Posterior vena cava (tissue), 2 donors: ENCODE results near the gene MPP2. TPM values are rescaled to one million over a fixed set of nuclear protein-coding genes. Genes with fewer than 3 reads are reported as not detected.
A peak's percentile ranks its signal among the peaks of the same experiment; 100 is the strongest.
"Not testable (repeated sequence)": the region's sequence is repeated elsewhere in the genome, so short reads cannot be mapped to it uniquely, and the experiment has no call there.

Experiments
- DNase-seq: peaks from one replicate; pipeline ENCODE4 v3.0.0-alpha.2; 2020; ENCODE audit warnings: low spot score
- intact Hi-C, 2 donors: fragments of 100-400 bp; cut with DNase I; formaldehyde crosslinking; loops; one replicate each; pipeline versions ENCODE4 v1.14.1 to v1.14.2; 2022 to 2023
- total RNA-seq, 2 donors: library from RNA; stranded (reverse); fragmentation: NEBNext Ultra II Directional; extraction: Animal tissue kit (Norgen Biotek cat#: 25700); gene quantifications; one replicate each; pipeline ENCODE4 v1.2.1, GENCODE V29; 2021
- donor health status: DM: yes; HTN: yes; CAD: no.
- donor health status: DM: yes; HTN: yes; CAD: no.

The MPP2 gene
- total RNA-seq, 2 donors from 2014 or later, result 11.4 to 15.5 TPM

DNA sequence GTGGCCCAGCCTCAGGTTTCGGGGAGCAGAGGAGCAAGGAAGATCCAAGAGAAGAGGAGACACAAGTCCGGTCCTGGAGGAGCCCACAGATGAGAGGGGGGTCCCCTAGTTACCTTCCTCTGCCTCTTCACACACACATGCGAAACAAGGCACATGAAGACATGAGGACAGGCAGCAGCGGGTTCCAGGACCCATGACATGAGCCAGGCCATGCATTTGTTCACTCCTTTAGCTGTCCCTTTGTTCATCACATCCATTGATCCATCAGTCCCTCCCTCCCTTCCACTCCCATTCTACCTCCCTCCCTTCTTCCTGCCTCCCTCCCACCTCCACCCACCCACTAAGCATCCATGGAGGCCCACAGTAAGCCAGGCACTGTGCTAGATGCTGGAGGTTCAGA is 25.6 kb upstream of the MPP2 start:
- intact Hi-C loops, result no loop called here
- DNase-seq, result no peak

DNA sequence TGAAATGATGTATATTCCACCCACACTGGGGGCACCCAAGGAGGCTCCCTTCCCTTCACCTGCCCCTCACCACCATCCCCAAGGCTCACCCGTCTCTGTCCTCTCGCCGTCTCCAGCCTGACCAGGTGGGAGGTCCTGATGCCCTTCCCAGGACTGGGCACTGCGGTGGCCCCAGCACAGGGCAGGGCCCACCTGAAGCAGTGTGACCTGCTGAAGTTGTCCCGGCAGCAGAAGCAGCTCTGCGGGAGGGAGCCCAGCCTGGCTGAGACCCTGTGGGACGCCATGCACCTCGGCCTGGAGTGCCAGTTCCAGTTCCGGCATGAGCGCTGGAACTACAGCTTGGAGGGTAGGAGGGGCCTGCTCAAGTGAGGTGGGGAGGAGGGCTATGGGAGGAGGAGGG is 25.0 kb upstream of the MPP2 start:
- intact Hi-C loops, result no loop called here
- no peak for DNase-seq

DNA sequence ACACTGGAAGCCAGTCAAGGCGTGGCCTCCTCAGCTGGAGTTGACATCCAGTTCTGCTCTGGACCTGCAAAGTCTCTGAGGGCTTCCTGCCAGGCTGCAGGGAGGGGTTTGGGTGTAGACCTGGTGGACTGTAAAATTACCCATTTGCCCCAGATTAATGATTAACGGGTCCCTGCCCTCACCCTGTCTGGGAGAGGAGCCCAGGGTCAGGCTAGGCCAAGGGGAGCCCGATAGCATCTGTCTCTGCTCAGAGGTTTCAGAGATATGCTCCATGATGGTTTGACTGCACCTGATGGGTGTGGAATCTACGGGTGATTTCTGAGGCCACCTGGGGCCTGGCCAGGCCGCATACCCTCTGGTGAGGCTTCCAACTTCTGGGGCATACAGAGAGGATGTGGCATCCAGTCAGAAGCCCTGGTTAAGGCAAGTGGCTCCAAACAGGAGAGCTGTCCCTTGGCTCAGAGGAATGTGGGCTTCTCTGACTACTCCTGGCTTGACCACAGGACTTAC is 23.8 kb upstream of the MPP2 start:
- intact Hi-C loops, result no loop called here
- DNase-seq, result no peak

DNA sequence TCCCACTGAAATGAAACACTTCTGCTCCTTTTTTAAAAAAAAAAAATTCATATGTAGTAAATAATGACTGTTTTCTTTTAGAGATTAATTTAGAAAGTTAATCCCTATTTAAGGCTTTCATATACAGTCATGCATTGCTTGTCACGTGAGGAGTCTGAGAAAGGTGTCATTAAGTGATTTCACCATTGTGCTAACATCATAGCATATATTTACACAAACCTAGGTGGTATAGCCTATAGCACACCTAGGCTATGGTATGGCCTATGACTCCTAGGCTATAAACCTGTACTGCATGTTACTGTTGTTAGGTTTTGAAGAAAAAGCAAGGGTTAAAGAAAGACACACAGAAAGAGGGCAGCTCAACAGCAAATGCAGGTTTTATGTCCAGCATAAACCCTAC is 21.3 kb upstream of the MPP2 start:
- DNase-seq, result no peak
- intact Hi-C loops, result no loop called here

DNA sequence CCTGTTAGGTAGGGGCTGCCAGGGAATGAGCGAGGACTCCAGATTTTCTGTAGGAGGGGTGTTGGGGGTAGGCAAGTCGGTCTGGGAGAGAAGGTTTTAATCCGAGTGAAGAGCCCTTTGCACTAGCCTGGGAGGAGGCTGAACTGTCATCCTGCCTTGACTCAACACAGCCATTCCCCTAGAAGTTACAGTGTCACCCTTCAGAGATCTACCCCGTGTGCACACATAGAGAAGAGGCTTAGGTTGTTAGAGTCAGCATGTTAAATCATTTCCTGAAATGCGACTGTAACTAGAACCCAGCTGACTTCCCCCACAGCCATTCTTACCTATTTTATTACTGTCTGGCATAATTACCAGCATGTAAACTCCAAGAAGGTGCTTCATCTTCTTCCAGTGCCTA is 20.6 kb upstream of the MPP2 start:
- DNase-seq, result not testable (repeated sequence)

DNA sequence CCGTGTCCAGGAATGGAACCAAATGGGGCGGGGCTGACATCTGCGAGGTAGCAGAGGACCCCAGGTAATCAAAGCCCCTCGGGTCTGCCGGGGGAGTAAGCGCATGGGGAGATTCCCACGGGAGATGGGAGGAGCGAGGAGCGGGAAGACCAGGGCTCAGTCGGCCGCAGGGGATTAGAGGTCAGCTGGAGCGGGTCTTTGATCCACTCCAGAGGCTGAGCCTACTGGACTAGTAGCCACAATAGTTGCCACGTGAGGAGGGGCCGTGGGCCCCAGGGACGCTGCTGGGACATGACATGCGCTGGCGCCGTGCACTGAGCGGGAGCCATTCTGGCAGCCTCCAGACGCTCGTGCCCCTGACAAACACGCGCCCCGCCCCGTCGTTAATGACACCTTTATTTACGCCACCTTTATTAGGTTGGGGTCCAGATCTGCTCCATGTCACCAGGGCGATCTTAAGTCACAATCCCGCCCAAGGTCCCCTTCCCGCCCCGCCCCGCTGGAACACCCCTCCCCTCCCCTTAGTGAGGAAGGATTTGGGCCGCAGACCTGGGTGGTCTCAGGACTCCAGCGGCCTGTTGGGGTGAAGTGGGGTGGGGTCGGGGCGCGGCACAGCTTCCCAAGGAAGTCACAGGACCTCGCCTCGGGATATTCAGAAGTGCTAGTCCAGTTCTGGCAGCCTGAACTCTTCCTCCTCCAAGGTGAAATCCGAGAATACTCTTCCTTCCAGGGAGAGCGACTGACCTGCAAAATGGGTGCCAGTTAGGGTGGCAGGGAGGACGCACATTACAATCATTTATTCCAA is 19.9 kb upstream of the MPP2 start:
- DNase-seq, result no peak
- intact Hi-C loops, result no loop called here

More for the DNA sequence above, 20.6 kb upstream of the MPP2 start:
- intact Hi-C loops, result not testable (repeated sequence)

- intact Hi-C loops, result no loop called here
These were observed 17.2 kb upstream of the MPP2 start for GRCh38 chr17:43924558-43924957.

GRCh38 chr17:43920500-43921095 is 13.3 kb upstream of the MPP2 start:
- DNase-seq, result no peak
- intact Hi-C loops, result loop anchor here in 1 of 2 donors (1.0 kb wide), 1 partner anchor 21 kb away; no protein-coding TSS in a partner anchor

More at GRCh38 chr17:43924558-43924957, 17.2 kb upstream of the MPP2 start:
- DNase-seq, result no peak

DNA sequence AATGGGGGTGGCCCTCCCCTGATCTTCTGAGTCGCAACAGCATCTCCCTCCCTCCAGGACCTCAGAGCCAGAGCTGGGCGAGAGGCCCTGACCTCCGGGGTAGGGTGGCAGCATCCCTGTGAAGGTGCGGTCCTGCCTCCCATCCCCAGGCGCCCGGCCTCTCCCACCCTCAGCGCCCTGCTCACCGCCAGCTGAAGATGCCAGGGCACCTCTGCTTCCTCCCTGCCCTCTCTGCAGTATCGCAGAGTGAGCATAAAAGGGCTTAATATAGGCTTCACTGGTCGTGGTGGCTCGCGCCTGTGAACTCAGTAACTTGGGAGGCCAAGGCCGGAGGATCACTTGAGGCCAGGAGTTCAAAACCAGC is 10.7 kb upstream of the MPP2 start:
- intact Hi-C loops, result no loop called here
- no peak for DNase-seq

- no peak for DNase-seq
- intact Hi-C loops, result no loop called here
These were observed 10.2 kb upstream of the MPP2 start for GRCh38 chr17:43917348-43918025.

DNA sequence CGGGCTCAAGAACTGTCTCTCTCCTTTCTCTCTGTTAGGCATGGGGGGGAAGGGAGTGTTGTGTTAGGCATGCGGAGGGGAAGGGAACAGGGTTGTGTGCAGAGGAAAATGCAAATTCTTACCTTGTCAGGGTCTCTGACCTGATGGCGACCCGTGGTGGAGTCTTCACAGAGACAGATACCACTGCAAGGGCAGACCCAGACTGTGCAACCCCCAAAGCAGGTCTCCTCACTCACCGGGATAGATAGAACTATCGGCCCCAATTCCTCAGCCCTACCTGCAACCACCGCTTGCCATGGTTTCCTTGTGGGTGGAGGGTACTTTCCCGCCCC is 9.6 kb upstream of the MPP2 start:
- no peak for DNase-seq
- intact Hi-C loops, result no loop called here

DNA sequence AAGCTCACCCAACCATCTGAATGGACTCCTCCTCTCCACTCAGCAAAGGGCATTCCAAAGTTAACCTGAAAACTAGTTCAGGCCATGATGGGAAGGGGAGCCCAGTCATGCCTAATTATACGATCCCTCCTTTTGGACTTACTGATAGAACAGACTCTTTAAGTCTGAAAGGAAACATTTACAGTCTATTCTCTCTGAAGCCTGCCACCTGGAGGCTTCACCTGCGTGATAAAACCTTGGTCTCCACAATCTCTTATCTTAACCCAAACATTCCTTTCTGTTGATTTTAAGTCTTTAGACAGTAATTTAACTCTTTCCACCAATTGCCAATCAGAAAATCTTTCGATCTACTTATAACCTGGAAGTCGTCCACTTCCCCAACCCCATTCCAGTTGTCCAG is 9.0 kb upstream of the MPP2 start:
- intact Hi-C loops, result no loop called here
- DNase-seq, result no peak

GRCh38 chr17:43915559-43915958 is 8.2 kb upstream of the MPP2 start:
- no peak for DNase-seq
- intact Hi-C loops, result no loop called here

DNA sequence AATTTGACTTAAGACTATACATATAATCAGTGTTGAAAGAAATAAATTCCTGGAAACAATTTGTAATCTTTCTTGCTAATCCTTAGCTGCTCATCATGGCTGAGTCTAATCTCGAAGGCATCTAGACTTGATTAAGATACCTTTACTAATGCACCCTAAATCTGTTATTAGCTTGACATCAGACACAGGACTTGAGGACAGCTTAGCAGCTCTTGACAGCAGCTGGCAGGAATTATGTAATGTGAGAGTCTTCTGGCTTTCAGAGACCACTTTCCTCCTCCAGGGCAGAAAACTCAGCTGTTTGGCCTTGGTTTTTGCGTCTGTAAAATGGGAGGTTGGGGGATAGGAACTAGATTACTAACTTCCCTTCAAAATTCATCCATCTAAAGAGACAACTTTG is 7.1 kb upstream of the MPP2 start:
- DNase-seq, result no peak
- intact Hi-C loops, result no loop called here

DNA sequence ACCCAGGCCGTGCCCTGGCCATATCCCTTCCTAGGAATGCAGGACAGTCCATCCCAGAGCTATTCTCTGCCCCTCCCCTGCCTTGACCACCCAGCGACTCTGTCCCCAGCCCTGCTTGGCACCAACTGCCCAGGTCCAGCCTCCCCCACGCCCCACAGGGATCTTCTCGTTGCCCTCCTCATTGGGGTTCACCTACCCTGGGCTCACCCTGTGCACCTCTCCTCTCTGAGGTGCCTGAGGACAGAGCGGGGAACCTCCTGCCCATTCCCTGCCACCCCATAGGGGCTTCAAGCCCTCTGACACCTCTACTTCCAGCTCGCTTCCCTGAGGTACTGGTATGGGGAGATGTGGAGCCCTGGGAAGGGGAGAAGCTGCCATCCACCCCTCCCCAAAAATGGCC is 6.2 kb upstream of the MPP2 start:
- intact Hi-C loops, result no loop called here
- DNase-seq, result no peak

DNA sequence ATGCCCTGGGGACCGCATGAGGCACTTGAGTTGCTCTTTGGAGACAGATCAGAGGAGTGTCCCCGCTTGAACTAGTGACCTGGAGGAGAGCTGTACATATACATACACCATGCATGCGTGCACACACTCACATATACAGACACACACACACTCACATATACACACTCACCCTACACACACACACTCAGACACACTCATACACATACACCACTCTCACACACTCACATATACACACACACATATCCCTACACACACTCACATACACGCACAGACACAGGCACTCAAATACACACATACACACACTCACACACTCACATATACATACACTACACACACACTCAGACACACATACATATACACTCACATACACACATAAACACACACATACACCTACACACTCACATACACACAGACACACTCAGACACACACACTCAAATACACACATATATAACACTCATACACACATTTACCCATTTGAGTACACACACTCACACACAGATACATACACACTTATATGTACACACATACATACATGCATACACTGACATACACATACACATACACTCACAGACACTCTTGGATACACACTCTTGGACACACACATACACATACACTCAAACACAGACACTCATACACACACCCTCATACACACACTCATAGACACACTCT is 5.4 kb upstream of the MPP2 start:
- no peak for DNase-seq
- intact Hi-C loops, result no loop called here

DNA sequence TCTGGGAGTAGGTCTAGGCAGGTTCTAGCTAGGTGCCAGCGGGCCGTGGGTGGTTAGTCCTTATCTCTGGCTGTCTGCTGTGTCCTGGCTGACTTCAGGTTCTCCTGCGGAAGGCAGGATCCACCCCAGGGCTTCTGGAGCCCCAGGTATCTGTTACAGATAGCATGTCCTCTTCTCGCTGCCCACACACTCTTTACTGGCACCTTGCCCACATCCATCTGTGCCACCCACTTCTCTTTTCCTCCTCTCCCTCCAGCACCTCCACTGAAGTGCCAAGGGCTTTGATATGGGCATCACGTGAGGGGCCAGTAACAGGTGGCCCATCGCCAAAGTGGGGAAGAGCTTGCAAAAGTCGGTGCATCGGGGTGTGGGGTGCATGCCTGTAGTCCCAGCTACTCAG is 4.6 kb upstream of the MPP2 start:
- DNase-seq, result no peak
- intact Hi-C loops, result no loop called here

GRCh38 chr17:43909537-43910231 is 2.3 kb upstream of the MPP2 start:
- DNase-seq, result no peak
- intact Hi-C loops, result no loop called here

DNA sequence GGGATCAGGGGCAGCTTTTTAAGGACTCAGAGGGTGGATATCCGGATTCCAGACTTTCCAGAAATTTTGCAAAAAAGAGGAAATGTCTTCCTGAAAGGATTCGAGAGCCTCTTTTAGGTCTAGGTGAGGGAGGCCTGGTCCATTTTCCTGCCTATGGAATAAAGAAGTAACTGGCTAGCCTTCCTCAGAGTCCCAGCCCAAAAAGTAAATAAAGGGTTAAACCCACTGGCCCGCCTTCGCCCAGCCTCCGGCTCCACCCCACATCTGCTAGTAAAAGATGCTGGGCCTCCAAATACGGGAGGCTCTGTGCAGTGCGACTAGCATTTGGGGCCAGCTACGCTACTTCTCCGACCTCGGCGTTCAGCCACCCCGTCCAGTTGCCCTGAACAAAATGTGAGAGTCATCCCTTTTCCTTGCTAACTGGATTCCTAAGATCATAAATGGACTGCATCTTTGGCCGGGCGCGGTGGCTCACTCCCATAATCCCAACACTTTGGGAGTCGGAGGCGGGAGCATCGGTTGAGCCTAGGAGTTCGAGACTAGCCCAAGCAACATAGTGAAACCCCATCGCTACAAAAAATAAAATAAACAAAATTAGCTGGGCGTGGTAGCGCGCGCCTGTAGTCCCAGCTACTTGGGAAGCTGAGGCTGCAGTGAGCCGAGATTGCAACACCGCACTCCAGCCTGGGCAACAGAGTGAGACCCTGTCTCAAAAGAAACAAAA is 824 bp upstream of the MPP2 start:
- DNase-seq, result peak; percentile 93
- intact Hi-C loops, result no loop called here
